K562 (cell line): ENCODE measurements around the gene CRNN. TPM values are rescaled to one million over a fixed set of nuclear protein-coding genes. Genes with fewer than 3 reads are reported as not detected.

Source experiments
- ASH1L ChIP-seq: fragments of 450-650 bp; IDR thresholded peaks from 2 replicates; pipeline ENCODE4 v1.6.1; 2018; ENCODE audit warnings: borderline replicate concordance, mild to moderate bottlenecking, low read depth; ENCODE audit not compliant: partially characterized antibody
- CCAR2 ChIP-seq: fragments of 200-400 bp; formaldehyde crosslinking; IDR thresholded peaks from 2 replicates; pipeline ENCODE4 v1.6.1; 2017; ENCODE audit warnings: mild to moderate bottlenecking, low read depth, low read length
- CEBPB ChIP-seq: fragments of 450-650 bp; IDR thresholded peaks from 2 replicates; pipeline ENCODE4 v1.6.1; 2016; ENCODE audit warnings: missing genetic modification characterization, missing compliant biosample characterization
- MEF2A ChIP-seq: IDR thresholded peaks from 2 replicates; pipeline ENCODE4 v1.6.1; 2011; ENCODE audit warnings: low read depth, mild to moderate bottlenecking, low read length, moderate library complexity; ENCODE audit not compliant: control insufficient read depth
- MTA2 ChIP-seq: fragments of 450-650 bp; IDR thresholded peaks from 2 replicates; pipeline ENCODE4 v1.6.1; 2016; ENCODE audit warnings: low read depth
- XRCC5 ChIP-seq: fragments of 200-400 bp; formaldehyde crosslinking; IDR thresholded peaks from 2 replicates; pipeline ENCODE4 v1.6.1; 2017; ENCODE audit warnings: low read depth, mild to moderate bottlenecking, low read length
- ZNF146 ChIP-seq: IDR thresholded peaks from one replicate; pipeline ENCODE4 v1.6.1; 2018; ENCODE audit warnings: missing compliant biosample characterization; ENCODE audit not compliant: unreplicated experiment
- ZNF3 ChIP-seq: fragments of 250-450 bp; sonication (Bioruptor Pico); IDR thresholded peaks from 2 replicates; pipeline ENCODE4 v1.5.0; 2021; ENCODE audit warnings: mild to moderate bottlenecking, moderate library complexity
- ZNF583 ChIP-seq: fragments of 250-450 bp; sonication (Bioruptor Pico); IDR thresholded peaks from 2 replicates; pipeline ENCODE4 v1.4.0; 2020
- polyA plus RNA-seq, 8 experiments: library from polyadenylated mRNA; depleted of rRNA in 4 of 8; stranded (reverse) in 5 of 8; unstranded in 3 of 8; fragments of >200 nt; fragmentation: Nextera tagmentation in 2 of 8; fragmentation: Illumina TruSeq in 1 of 8; extraction: Ambion mirVana in 2 of 8; extraction: Trizol in 1 of 8; gene quantifications; 2 replicates each; pipeline versions ENCODE4 v1.2.1 to v1.2.3, GENCODE V29; 2011 to 2014; ENCODE audit warnings: inconsistent platforms in 1 of 8, missing spikeins in 1 of 8
- total RNA-seq, 7 experiments: library from RNA; depleted of rRNA in 6 of 7; stranded (reverse); fragments of >200 nt in 6 of 7; fragmentation: Illumina TruSeq in 2 of 7; extraction: Trizol in 2 of 7; gene quantifications; 2 replicates each; pipeline versions ENCODE4 v1.2.1 to v1.2.3, GENCODE V29; 2011 to 2021; ENCODE audit warnings: low replicate concordance in 1 of 7
- TF ChIP-seq, protein P1 (sequence below): fragments of 450-650 bp; IDR thresholded peaks from 2 replicates; pipeline ENCODE4 v1.6.1; 2018; ENCODE audit not compliant: partially characterized antibody

The CRNN gene
- total and polyA plus RNA-seq, 9 of the 15 experiments (the other 6 are each of a cell fraction or from before 2014, with no cell fraction given), result not detected

DNA sequence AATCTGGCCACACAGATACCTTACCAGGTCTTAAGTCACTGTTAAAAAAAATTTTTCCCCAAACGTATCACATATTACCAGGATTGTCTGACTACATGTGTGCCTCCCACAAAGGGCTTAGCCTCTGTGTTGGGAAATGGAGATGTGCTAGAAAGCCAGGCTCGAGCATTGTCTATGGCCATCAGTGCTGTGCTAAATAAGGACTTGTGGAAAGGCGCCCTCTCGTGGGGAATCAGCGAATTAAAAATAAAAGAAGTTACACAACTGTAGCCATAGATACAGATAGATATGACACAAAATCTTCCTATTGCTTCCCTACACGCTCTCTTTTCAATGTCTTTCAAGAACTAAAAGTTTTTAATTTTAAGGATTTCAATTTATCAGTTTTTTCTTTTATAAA lies 47.5 kb upstream of the CRNN start (continued):
- TF ChIP-seq, protein P1, sequence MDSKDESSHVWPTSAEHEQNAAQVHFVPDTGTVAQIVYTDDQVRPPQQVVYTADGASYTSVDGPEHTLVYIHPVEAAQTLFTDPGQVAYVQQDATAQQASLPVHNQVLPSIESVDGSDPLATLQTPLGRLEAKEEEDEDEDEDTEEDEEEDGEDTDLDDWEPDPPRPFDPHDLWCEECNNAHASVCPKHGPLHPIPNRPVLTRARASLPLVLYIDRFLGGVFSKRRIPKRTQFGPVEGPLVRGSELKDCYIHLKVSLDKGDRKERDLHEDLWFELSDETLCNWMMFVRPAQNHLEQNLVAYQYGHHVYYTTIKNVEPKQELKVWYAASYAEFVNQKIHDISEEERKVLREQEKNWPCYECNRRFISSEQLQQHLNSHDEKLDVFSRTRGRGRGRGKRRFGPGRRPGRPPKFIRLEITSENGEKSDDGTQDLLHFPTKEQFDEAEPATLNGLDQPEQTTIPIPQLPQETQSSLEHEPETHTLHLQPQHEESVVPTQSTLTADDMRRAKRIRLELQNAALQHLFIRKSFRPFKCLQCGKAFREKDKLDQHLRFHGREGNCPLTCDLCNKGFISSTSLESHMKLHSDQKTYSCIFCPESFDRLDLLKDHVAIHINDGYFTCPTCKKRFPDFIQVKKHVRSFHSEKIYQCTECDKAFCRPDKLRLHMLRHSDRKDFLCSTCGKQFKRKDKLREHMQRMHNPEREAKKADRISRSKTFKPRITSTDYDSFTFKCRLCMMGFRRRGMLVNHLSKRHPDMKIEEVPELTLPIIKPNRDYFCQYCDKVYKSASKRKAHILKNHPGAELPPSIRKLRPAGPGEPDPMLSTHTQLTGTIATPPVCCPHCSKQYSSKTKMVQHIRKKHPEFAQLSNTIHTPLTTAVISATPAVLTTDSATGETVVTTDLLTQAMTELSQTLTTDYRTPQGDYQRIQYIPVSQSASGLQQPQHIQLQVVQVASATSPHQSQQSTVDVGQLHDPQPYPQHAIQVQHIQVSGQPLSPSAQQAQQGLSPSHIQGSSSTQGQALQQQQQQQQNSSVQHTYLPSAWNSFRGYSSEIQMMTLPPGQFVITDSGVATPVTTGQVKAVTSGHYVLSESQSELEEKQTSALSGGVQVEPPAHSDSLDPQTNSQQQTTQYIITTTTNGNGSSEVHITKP, result no peak
- peak; percentile 68; the same call in 1 of the 2 replicates for TF ChIP-seq CEBPB (tag)
- TF ChIP-seq ASH1L, result no peak
- TF ChIP-seq XRCC5, result no peak
- no peak for TF ChIP-seq ZNF3 (CRISPR knock-in tag)
- no peak for TF ChIP-seq ZNF146 (CRISPR knock-in tag)
- no peak for TF ChIP-seq CCAR2
- TF ChIP-seq ZNF583, result no peak
- TF ChIP-seq MTA2, result no peak
- TF ChIP-seq MEF2A, result 0 out of 2 replicates have a peak, but pooled peaks have one; percentile 4
